Amygdala (tissue), 56 donors: ENCODE data around the gene AFP.

Experiments
- DNase-seq, 56 donors: peaks; one replicate each; lab custom pipeline; 2025; lab: John Stamatoyannopoulos, UW

Gene AFP

GRCh38 chr4:73436674-73437557 is 895 bp downstream of the AFP start:
- no peak for DNase-seq

GRCh38 chr4:73437558-73437956 is 1.5 kb downstream of the AFP start:
- no peak for DNase-seq

- no peak for DNase-seq
These were observed 2.0 kb downstream of the AFP start for GRCh38 chr4:73438048-73438447.

GRCh38 chr4:73438582-73439215 is 2.7 kb downstream of the AFP start:
- no peak for DNase-seq

- no peak for DNase-seq
These were observed 3.4 kb downstream of the AFP start for GRCh38 chr4:73439445-73439844.

- no peak for DNase-seq
These were observed 4.0 kb downstream of the AFP start for GRCh38 chr4:73439991-73440390.

GRCh38 chr4:73440653-73441052 is 4.6 kb downstream of the AFP start:
- no peak for DNase-seq

- DNase-seq: no peak
These were observed 6.3 kb downstream of the AFP start for GRCh38 chr4:73442275-73442674.

- no peak for DNase-seq
These were observed 7.2 kb downstream of the AFP start for GRCh38 chr4:73443224-73443623.

- DNase-seq: no peak
These were observed 9.6 kb downstream of the AFP start for GRCh38 chr4:73445383-73446335.

- no peak for DNase-seq
These were observed 10.4 kb downstream of the AFP start for GRCh38 chr4:73446336-73446938.

GRCh38 chr4:73447671-73448070 is 11.7 kb downstream of the AFP start:
- no peak for DNase-seq

- DNase-seq: no peak
These were observed 12.6 kb downstream of the AFP start for GRCh38 chr4:73448448-73449203.

GRCh38 chr4:73450398-73451004 is 14.5 kb downstream of the AFP start:
- DNase-seq: no peak

- no peak for DNase-seq
These were observed 15.4 kb downstream of the AFP start for GRCh38 chr4:73451404-73451803.

- DNase-seq: no peak
These were observed 16.1 kb downstream of the AFP start for GRCh38 chr4:73451981-73452747.

GRCh38 chr4:73452953-73453700 is 17.1 kb downstream of the AFP start:
- no peak for DNase-seq

- DNase-seq: no peak
These were observed 17.6 kb downstream of the AFP start for GRCh38 chr4:73453701-73454005.
